Cardiac septum (tissue), 1 donor: ENCODE measurements around the gene IL1F10. TPM values are rescaled to one million over a fixed set of nuclear protein-coding genes. Genes with fewer than 3 reads are reported as not detected.

Source experiments
- DNase-seq: peaks from one replicate; pipeline ENCODE4 v3.0.0-alpha.2; 2020; ENCODE audit warnings: low spot score
- intact Hi-C: fragments of 100-400 bp; cut with DNase I; formaldehyde crosslinking; loops from one replicate; pipeline ENCODE4 v1.14.0; 2022
- total RNA-seq: library from RNA; stranded (reverse); fragmentation: NEBNext Ultra II Directional; extraction: Animal tissue kit (Norgen Biotek cat#: 25700); gene quantifications from one replicate; pipeline ENCODE4 v1.2.1, GENCODE V29; 2021
- donor health status: DM: no; HTN: no; CAD: no.

The IL1F10 gene
- total RNA-seq, 1 donor from 2014 or later = not detected

DNA sequence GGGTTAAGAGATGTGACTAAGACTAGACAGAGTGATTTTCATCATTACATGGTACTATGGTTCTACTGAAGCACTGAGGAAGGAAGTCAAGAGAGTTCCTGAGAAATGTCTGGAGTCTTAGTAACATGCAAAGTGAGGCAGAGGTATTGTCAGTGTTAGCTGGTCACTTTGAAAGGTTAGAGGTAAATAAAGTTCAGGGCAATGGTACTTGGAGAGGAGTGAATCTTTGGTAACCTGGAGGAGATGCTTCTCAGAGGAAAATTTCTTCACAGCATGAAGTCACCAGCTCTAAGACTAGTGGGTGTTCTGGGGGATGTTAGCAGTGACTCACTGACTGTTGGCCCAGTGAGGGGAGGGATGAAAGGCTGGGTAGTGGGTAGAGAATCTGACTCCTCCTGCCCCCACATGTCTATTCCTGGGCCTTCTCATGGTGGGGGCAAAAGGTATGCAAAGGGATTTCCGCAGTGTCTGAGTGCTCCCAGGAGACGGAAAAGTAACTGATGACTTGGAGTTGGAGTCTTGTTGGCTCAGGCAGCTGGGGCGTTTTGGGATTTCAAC lies 36.4 kb downstream of the IL1F10 start:
- DNase-seq = no peak
- intact Hi-C loops = no loop called here

DNA sequence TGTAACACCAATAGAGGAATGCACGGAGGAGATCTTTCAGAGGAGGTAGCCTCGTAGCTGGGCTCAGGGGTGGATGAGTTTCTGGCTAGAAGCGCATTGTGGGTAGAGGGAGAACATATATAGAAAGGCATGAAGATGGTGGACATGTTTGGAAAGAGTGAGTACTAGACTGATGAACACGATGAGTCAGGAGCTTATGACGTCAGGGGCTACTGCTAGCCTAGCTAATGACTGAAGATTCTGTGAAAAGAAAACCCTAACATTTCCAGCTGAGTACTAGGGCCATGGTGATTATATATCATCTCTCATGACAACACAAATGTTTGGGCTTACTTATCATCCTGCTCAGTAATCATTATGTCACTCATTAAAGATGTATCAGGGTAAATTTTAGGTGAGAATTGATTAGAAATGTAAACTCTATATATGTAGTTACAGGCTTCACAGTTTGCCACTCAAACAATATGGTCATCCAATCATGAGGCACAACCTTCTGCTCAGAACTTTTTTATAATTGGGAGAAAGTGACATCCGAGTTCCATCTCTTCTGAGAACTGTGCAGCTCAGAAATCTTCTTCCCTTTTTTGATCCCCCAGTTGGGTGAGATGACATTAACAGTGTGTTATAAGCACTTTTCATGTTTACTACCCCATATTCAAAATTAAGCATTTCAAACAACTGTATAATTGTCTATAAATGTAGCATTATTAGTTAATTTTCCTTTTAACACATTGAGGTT lies 37.4 kb downstream of the IL1F10 start:
- DNase-seq = no peak
- intact Hi-C loops = no loop called here

DNA sequence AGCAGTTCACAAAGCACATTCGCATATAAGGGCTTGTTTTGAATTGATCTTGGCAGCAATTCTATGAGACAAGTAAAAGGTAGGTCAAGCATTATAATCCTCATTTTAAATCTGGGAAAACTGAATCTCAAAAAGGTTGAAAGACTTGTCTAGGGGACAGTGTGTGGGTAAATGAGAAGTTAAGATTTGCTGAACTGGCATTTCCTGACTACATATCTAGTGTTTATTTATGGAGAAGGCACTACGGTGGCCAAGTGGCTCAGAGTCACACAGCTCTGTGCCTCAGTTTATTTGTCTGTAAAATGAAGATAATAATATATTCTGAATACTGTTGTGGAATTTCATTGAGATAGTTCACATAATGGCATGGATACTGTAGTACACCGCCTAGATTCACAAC lies 43.4 kb downstream of the IL1F10 start:
- intact Hi-C loops = no loop called here
- DNase-seq = no peak

DNA sequence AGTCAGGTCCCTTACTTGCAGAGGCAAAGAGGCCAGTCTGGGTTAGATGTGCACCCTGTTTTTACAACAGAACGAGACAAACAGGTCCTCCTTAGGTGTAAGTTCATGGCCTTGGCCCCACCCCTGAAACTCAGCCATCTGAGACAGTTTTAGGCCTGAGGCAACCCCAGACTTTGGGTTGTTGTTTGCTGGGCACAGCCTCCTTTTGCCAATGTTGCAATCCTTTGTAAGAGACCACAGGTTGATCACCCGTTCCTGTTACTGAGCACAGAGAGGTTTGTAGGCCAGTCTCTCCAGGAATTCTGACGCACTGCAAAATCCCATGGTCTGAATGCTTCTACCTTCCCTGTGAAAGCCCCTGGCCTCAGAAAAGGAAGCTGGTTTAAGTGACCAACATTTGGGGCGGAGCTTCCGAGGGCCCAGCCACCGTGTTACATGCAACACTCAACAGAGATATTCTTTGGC lies 44.1 kb downstream of the IL1F10 start:
- DNase-seq = no peak
- intact Hi-C loops = no loop called here

DNA sequence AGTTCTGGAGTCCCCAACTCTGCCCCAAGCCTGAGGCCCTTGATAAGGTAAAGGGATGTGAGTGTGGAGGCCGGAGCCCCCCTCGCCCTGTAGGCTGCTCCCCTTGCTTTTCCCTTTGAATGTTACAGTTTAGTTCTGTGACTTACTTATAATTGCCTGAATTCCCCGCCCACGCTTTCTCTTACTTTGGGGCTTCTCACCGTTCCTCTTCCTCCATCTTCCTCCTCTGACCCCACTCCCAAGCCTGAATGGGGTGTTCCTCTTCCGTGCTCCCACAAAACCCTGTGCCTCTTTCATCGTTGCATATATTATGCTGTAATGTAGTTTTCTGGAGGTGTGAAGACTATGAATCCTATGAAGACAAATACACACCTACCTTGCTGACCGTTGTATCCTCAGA lies 44.7 kb downstream of the IL1F10 start:
- DNase-seq = no peak
- intact Hi-C loops = no loop called here

DNA sequence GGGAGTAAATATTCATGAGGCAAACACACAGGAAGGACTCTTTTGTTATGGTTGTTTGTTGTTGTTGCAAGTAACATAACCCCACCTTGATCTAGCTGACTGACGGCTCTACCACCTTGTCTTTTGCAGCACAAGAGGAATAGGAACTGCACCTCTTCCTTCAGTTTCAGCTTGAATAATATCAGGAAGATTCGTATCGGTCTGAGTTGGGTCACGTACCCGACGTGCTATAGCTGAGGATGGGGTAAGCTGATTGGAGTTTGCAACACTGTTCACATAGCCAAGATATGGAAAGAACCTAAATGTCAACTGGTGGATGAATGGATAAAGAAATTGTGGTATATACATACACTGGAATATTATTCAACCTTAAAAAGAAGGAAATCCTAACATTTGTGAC lies 45.1 kb downstream of the IL1F10 start:
- intact Hi-C loops = no loop called here
- DNase-seq = no peak

DNA sequence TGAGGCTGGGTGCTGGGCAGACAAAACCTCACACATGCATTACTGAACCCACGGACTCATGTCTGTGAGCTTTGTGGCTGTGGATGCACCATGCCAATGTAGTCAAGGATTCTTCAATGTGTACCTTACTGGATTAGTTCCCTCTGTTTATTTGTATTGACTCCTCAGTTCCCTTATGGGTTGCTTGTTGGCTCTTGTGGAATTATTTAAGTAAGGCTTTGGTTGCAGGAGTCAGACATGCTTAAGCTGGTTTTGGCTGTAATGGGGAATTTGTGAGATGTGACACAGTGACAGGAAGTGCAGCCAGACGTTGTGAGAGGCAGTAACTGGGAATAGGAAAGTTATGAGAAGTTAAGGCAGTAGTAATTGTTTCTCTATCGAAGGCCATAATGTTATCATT lies 46.0 kb downstream of the IL1F10 start:
- intact Hi-C loops = no loop called here
- DNase-seq = no peak

DNA sequence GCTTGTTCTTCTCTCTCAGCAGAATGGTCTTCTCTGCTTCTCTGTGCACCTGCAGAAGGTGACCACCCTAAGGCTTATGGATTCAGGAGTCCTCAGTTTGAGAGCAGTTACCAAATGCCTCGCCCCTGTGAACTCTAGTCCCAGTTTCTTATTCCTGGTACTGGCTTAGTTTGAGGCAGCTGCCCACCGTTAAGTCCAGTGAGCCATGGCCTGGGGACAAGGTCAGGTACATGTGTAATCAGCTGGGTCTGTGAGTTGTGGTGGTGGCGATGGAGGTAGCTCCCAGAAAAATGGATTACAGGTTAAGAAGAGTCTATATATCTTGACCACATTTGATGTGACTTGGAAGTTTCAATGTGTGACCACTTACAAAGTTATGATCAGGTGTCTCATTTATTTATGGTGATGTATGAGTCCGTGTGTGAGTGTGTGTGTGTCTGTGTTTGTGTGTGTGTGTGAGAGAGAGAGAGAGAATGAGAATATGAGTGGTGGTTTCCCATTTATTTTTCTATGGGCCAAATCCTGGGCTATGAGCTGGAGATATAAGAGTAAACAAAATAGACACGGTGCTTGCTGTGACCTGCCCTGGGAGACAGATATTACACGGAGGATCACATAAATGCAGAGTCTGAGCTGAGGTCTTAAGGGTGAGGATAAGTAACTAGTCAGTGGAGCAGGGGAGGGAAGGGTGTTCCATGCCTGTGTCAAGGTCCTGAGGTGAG lies 46.6 kb downstream of the IL1F10 start:
- intact Hi-C loops = no loop called here

DNA sequence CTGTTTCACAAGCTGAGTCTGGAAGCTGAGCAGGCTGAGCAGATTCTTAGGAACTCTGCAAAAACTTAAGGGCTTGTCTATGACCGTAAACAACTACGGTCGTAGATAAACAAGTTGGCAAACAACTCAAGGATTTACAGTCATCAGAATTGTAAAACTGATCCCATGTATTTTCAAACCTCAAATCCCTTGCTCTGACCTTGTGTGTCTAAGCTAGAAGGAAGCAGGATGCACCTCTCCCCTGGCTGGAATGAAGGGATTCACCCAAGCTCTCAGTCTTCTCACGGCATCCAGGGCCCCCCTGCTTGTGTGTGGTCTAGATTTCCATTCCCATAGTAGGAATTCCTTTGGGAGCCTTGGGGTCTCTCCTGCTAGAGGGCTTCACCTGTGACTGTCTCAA lies 47.2 kb downstream of the IL1F10 start:
- intact Hi-C loops = no loop called here
- DNase-seq = no peak

More for the DNA sequence above, 46.6 kb downstream of the IL1F10 start:
- no peak for DNase-seq

DNA sequence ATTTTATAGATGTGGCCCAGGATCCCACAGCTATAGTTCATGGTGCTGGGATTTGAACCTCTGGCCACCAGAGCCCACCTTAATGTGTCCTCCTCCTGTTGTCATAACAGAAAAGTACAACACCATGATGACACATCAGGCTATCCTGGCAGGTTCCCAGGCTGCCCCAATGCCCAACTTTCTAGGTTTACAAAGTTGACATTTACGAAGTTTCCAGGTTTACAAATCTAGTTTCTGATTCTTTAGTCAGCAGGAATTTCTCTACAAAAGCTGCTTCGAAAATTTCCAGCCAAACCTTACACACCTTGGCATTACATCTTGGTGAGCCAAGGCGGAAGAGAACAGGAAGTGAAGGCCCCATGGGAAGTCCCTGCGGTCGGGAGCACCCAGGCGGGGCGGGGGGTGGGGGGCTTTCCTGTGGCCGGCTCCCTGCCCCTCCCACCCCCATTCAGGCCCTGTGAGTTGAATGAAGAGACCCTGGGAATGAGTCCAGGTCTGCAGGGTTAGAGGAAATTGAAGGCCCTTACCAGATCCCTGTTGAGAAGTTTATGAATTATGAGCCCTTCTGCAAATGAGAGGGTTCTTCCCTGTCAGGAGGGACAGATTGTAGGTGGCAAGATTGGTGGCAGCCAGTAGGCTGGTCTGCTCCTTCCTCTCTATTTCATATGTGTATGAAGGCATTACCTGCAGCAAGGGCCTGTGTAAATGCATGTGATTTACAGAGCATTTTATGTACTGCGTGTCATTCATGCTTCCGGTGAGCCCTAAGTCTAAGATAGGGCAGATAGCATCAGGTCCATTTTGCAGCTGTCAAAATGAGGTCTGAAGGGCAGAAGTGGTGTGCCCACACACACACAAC lies 48.6 kb downstream of the IL1F10 start:
- DNase-seq = no peak

DNA sequence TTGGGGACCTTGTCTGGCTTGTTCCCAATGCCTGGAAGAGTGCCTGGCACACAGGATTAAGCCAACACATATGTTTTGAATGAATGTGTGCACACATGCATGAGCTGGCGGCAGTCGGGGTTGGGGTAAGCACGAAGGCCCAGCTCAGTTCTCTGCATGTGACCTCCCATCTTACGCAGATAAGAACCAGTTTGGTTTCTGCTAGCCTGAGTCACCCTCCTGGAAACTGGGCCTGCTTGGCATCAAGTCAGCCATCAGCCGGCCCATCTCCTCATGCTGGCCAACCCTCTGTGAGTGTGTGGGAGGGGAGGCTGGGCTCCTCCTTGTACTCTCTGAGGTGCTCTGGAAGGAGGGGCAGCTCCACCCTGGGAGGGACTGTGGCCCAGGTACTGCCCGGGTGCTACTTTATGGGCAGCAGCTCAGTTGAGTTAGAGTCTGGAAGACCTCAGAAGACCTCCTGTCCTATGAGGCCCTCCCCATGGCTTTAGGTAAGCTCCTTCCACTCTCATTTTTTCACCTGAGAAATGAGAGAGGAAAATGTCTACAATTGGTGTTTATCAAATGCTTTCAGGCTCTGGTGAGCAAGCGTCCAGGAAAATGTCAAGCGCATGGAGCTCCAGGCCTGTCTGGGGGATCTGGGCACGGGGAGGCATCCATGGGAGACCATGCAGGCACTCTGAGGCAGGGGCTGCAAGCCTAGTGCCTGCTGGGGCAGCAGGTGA lies 49.9 kb downstream of the IL1F10 start:
- intact Hi-C loops = no loop called here
- DNase-seq = no peak

More for the DNA sequence above, 48.6 kb downstream of the IL1F10 start:
- intact Hi-C loops = no loop called here

DNA sequence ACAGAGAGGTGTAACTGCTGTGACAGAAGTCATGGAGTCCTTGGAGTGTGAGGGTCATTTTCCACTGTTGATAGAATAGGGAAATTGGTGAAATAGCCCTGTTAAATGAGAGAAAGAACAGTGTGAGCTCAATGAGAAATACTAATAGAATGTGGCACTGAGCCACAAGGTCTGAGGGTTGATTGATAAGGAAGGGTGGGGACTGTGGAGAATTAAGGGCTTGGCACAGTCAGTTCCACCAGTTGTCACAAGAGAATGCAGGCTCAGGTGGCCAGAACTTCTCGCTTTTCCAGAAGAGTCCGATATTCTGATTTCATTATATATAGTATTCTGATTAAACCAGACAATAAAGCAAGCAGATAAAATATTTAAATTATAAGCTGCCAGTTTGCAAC lies 50.5 kb downstream of the IL1F10 start:
- DNase-seq = no peak
- intact Hi-C loops = no loop called here

DNA sequence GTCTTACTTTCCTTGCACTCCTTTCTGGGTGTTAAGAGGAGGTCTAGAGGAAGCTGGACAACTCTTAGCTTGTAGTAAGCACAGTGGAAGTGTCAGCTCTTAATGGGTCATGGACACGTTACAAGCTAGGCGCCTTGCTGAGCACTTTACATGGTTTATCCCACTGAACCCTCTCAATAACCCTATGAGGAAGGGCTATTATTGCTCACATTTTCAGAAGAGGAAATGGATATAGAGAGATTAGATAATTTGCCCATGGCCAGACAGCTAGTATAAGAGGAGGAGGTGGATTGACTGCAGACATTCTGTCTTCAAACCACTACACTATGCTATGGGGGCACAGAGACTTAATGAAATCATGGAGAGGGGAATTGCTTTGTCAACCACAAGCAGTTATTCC lies 51.3 kb downstream of the IL1F10 start:
- no peak for DNase-seq
- intact Hi-C loops = no loop called here

DNA sequence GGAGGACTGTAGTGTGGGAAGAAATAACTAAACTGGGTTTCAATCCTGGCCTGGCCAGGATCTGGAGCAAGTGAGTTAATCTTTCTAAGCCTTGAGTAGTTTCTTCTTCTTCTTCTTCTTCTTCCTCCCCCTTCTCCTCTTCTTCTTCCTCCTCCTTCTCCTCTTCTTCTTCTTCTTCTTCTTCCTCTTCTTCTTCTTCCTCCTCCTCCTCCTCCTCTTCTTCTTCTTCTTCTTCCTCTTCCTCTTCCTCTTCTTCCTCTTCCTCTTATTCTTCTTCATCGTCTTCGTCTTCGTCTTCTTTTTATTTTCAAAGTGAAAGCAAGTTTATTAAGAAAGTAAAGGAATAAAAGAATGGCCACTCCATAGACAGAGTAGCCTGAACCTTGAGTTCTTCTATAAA lies 53.1 kb downstream of the IL1F10 start:
- intact Hi-C loops = no loop called here
- no peak for DNase-seq

DNA sequence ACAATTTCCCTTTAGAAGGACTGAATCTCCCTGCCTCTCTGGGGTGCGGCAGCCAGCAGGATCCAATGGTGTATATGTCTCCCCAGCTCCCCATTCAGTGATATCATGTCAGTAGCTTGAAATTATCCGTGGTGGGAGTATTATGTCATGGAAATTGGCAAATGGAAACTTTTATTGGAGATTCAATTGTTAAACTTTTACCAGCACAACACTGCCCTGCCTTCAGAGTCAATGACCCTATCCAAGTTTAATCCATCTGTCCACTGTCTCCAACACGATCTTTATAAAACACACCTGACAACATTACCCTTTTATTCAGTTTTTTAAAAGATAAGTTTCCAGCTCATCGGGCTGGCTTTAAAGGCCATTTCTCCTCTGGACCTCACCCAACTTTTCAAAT lies 54.6 kb downstream of the IL1F10 start:
- intact Hi-C loops = no loop called here
- DNase-seq = no peak

DNA sequence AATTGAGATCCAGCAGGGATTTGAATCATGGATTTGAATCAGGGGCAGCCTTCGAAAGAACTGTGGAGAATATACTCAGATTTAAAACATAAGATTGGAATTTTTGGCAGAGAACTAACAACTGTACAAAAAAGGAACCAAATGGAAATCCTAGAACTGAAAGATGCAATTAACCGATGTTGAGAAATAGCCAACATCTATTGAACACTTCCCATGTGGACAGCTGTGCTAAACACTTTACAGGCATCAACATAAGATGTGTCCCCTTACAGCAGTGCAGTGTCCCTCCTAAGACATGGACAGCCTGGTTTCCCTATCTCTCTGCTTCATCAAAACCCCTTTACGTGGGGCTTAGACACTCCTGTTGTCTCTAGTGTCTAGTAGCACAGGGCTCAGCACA lies 56.0 kb downstream of the IL1F10 start:
- intact Hi-C loops = no loop called here

DNA sequence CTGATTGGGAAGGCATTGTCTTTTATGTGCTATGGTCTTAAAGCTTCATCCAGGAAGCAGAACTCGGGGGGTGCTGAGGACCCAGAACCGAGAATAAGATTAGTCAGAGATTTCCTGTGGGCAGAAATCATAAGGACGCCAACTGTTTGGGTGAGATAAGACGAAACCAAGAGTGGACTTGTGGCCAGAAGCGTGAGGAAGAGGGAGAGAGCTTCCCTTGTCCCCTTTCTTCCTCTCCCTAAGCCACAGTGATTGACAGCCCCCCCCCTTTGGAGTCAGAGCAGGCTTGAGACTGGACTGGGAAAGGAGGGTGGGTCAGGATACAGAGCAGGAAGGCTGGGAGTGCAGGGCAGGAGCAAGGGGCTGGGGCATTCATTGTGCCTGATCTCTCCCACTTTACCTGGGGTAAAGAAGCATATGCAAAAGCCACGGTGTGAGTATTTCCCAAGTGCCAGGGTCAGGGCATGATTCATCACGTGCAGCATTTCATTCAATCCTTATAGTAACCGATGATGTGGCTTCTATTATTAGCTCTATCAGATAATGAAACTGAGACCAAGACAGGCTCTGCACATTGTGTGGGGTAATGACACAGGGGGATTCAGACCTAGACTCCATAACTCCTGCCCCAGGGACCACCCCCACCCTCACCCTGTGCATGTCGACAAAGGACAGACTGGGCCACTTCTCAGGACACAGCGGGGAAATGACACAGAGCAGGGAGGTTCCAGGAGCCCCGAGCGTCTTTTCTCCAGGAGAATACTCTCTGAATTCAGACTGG lies 56.6 kb downstream of the IL1F10 start:
- intact Hi-C loops = no loop called here
- DNase-seq = no peak

More for the DNA sequence above, 56.0 kb downstream of the IL1F10 start:
- DNase-seq = no peak
